Activated T-cell treated with anti-CD3 and anti-CD28 coated beads for 4 hours (primary cell): ENCODE data around the gene RNF148.

ENCODE experiments used
- DNase-seq: peaks from one replicate; pipeline ENCODE4 v3.0.0-alpha.2; 2020

Gene RNF148, protein sequence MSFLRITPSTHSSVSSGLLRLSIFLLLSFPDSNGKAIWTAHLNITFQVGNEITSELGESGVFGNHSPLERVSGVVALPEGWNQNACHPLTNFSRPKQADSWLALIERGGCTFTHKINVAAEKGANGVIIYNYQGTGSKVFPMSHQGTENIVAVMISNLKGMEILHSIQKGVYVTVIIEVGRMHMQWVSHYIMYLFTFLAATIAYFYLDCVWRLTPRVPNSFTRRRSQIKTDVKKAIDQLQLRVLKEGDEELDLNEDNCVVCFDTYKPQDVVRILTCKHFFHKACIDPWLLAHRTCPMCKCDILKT

DNA sequence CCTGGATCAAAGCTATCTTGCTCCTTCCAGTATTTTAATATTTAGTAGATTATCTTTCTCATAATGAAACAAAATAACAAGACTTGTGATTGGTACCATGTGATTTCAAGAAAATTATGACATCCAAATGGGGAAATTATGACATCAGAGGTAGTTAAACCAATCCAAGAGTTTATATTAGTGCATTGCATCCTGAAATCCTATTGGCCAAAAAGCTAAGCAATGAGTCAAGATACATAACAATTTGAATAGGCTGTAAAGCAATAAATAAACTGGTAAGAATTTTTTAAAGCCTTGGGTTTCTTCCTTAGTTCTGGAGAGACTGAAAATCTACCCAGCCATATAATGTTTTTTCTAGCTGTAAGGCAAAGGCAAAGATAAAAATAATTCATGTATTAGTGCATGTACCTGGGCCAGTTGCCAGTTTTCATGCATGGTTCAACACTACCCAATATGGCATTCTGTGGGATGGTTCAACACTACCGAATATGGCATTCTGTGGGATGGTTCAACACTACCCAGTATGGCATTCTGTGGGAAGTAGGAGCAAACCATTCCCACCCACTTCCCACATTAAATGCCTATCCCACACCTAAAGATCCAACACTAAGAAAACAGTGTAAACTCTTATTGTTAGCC, at the start of gene RNF148:
Gene RNF148 (minus strand): TSS at position 51 of the 639 bp plus-strand sequence. CDS start 172 bp downstream, outside the sequence.
- DNase-seq, result no peak

DNA sequence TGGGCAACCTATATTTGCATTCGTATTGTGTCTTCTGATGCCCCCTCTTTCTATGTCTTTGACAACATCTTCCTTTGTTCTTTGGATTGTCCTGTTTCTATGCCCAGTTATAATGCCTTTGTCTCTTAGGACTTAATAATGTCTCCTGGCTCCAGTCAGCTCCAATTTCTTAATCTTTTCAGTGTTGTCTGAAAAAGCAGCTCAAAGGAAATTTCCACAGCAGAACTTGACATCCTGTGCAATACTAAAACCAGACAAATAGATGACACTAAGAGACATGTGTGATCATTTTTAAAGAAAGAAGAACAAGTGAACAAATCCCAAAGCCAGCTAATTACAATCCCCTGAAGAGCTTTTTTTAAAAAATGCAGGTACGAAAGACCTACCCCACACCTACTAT, 47.7 kb upstream of the RNF148 start:
- DNase-seq, result no peak

DNA sequence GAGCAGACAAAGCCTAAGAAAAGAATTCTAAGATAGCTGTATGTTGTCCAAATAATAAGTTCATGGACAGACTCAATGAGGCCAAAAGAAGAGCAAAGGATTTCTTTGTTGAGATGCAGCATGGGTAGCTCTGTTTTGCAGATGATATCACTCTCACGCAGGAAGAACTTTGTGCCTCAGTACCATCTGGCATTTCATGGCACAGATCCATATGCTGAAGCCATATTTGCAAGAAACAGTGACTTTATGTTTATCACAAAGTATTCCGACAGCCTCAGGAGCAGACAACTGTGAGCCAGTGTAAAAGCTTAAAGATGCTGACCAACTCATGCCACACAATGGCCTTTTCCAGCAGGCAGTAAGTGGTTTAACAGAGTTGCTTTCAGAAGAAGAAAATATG, 45.5 kb upstream of the RNF148 start:
- DNase-seq, result no peak

DNA sequence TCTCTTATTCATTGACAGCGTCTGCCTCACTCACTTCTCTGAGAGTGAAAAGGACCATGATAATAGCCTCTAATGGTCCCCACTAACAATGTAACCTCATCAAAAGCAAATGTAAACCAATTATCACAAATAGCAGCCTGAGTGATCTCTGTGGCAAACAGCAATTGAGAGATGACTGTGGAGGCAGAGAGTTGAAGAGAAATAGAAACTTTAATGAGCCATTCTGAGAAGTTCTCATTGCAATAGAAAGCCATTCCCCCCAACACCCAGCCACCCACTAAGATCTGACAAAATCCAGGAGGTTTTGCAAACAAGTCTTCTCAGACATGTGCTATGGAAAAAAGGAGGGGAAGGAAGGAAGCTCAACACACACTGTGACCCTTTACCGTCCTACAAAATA, 44.2 kb upstream of the RNF148 start:
- no peak for DNase-seq

DNA sequence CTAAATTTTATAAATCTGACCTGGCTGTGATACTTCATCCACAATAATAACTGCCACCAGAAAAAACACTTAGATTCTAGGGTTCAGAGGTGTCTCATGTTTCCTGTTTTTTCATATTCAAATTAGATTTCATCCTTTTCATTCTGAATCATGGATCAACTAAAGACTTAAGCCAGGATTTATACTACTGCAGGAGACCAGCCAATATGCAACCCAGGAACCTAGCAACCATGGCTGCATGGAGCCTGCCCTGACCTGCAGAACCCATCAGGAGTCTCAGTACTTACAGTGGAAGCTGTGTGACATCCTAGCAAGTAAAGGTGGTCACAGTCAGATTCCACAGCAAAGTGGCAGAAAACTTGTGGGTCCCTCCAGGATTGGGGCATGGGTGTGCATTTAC, 40.5 kb upstream of the RNF148 start:
- DNase-seq, result no peak

DNA sequence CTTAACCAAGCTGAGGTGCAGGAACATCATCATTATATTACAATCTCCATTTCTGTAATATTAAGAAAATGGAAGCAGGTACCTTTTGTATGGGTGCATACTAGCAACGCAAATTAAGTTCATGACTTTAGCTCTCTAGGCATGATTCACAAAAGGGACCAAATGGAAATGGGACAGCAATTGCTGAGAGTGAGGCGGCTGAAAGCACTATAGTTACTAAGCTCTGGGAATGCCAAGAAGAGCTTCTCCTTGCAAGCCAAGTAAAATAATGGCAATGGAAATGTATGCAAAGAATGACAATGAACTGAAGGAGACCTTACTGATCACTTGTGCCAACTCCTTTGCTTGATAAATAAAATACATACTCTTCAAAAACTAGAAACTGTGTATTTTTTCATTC, 36.2 kb upstream of the RNF148 start:
- DNase-seq, result no peak

DNA sequence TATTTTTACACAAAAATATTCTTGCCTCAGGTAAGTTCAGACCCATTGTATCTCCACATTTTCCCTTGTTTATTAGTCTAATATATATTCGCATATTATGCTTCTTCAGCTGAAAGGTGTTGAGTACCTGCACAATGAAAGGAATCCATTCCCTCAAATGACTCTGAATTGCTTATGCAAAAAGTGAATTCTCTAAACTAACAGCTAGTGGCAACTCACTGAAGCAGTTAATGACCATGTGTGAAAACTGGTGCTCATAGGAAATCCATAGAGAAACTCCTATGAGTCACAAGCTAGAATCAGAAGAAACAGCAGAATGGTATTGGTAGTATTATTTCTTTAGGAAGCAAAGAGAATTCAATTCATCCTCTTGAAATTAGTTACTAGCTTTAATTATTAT, 33.5 kb upstream of the RNF148 start:
- DNase-seq, result no peak

DNA sequence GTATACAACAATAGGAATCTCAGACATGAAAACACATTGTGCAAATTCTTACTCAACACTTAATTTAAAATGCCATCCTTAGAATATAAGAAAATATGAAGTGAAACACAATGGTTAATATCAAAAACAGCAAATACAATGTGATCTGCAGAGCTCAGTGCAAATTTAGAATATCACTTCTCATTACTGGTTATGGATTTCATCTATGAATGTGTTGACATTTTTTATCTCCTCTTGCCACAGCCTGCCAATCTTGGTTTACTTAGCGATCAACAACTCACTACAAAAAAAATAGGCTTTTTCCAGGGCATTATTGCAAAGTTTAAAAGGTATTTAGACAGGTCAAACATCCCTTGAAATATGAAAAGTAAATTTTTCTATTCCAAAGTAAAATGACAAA, 25.0 kb upstream of the RNF148 start:
- DNase-seq, result no peak

DNA sequence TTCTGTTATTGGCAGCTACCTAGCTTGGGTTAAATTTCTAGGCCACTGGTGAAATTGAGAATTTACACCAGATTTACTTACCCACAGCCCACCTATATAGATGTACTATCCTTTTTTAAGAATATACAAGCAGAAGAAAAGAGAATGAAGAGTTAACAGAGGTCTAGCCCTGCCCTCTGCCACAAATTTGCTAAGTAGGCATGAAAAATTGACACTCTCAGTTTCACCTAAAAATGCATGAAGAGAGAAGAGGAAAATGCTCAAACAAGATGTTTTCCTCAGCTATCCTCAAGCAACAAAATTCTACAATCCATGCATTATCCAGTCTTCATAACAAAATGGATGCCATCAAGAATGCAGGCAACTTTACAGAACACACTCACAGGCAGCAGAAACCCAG, 24.6 kb upstream of the RNF148 start:
- DNase-seq, result no peak

DNA sequence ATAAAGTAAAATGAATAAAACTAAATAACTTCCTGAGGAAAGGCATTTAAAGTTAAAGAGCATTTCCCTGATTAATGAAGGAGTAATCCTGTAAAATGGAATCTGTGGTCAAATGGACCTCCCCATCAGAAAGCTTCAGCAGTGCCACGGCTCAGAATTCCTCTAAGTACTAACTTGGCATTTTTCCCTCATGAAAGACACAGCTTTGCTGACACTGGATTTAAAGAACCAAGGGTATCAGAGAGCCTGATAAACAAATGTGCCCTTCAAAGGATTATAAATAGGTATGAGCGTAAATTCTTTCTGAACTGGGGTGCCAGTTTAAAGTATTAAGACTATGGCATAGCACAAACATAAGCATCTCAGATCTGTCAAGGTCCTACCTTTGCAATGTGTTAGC, 24.2 kb upstream of the RNF148 start:
- no peak for DNase-seq

DNA sequence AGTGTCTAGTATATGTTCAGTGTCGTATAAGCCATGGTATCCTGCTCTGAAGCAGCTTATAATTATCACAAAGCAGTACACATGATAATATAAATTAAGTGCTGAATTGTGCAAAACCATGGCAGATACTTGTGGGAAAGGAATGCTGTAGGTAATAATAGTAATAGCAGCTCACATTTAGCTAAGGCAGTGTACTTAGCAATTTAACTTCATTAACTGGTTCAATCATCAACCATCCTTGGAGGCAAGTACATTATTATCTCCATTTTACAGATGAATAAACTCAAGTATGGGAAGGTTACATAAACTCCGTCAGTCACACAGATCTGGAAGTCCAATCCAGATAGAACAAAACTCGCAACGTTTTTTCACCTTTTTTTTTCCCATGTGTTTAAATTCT, 21.6 kb upstream of the RNF148 start:
- no peak for DNase-seq

DNA sequence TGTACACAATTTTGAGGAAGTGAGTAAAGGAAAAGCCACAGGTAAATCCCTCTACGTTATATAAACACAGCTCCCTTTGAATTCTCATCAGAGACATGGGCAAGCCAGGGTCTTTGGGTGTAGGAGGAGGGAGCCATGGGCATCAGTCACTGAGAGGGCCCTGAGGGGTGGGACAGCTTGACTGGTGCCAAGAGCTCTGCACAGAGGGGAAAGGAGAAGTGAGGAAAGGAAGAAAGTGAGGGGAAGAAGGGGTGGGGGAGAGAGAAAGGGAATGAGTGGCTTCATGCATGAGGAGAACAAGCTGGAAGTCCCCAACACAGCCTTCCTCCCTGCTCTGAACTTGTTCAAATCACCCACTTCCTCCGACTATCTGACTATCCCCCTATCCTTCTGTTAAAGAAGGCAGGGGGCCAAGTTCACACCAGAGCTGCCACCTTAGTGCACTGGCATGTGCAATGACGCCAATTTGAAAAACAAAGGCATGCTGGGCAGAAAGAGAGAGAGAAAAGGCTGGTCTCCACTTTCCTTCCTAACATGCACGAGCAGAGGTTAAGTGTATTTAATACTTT, 16.4 kb upstream of the RNF148 start:
- no peak for DNase-seq

DNA sequence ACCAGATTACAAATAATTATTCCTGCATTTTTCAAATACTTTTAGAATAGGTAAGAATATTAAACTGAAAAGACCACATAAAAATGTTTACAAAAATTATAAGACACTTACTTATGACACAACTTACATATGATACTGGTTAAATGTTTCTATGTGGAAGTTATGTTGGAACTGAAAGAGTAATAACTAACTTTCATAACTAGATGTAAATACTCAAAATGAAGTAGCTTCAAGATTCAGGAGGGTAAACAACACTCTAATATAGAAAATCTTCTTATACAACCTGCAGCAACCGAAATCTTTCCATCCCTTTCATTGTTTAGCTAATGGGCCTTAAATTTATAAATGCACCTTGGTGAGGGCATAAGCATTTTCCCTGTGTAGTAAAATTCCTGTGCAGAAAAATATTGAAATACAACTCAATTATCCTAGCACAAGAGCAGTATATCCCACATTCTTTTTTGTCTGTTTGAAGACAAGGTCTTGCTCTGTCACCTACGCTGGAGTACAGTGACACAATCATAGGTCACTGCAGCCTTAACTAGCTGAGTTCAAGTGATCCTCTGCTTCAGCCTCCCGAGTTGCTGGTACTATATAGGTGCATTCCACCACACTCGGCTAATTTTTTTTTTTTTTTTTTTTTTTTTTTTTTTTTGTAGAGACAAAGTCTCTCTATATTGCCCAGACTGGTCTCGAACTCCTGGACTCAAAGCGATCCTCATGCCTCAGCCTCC, 14.8 kb upstream of the RNF148 start:
- DNase-seq, result no peak

DNA sequence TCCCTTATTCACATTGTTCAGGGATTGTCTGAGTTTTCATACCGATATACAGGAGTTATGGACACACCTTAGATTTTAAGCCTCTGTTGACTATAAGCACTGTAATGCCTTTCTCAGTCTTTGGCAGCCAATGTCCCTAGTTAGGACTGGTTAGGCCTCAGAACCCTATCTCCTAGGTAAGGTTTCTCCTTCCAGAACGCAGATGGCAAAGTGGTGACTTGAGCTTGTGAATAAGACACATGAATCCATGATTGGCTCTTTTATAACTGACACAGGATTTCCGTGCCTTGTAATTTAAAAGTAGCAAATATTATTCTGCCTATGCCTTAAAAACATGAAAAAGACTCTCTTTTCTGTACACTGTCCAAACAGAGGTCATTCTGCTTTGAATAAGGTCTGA, 12.5 kb upstream of the RNF148 start:
- no peak for DNase-seq

DNA sequence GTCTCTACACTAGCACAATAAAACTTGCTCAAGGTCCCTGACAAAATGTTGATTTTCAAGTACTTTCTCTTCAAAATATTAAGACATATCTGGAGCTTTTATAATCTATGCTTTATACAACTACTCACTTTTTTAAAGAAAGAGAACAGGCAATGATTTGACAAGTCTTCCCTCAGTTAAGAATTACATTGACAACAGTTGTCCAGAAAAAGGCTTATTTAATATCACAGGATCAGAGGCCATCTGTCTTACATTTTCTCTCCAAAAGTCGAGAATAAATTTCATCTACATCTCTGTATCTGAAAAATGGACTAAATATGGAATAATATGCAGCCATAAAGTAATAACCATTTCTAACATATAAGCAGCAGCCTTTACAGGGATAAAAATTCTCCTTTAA, 8.2 kb upstream of the RNF148 start:
- DNase-seq, result no peak

DNA sequence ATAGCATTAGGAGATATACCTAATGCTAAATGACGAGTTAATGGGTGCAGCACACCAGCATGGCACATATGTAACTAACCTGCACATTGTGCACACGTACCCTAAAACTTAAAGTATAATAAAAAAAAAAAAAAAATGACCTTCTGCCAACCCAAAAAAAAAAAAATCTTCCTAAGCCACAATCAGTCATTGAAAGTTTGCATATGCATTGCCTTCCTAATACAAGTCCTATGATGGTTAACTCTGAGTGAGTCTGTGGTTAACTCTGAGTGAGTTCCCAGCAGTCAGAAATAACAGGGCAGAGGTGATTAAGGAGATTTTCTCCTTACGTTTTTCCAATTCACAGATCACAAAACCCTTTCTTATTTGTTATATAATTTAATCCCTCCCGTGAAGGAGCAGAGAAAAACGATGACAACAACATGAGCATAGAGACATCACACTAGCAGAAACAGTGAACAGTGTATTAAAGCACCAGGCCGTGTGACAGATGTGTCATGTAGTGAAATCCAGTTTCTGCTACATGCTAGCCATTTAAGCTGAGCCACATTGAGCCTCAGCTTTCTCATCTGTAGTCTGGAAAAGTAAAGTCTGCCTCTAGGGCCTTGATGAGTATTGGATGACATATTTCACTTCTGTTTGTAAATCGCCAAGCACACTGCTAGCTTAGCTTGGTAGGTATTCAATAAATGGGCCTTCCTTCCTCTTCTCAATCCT, 7.4 kb upstream of the RNF148 start:
- no peak for DNase-seq

DNA sequence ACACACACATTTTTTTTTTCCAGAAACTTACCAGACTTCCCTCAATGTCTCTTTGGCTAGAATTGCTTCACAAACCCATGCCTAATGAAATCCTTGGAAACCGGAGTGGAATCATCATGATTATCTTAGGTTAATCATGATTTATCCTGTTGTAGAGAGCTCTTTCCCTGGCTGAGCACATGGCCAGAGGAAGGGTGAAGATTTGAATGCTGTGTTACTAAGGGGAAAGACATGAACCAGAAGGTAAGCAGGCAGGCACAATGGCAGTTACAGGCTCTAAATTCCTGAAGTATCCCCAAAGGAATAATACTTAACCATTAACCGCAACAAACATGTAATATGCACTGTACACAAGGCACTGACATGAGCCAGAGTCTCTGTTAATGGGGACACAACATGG, 4.1 kb upstream of the RNF148 start:
- no peak for DNase-seq

DNA sequence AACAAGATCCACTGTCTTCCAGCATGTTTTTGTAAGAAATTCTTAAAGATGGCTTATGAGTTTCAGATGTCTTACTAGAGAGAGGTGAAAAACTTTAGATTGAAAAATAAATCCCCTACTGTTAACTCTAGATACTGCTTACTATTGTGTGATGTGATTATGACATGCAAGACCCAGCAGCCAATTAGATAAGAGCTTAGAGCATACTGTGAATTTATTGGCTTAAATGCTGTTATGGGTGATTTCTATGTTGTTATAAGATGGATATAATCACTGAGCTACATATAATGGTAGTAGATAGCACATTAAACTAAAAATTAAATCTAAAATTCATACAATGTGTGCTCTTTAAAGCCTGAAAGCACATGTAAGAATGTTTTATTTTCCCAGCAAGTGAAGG, 3.7 kb downstream of the RNF148 start, which contains the start of gene RNF133:
Gene RNF133 (minus strand): TSS at position 101 of the 400 bp plus-strand sequence. CDS start 199 bp downstream, outside the sequence.
- DNase-seq, result no peak

DNA sequence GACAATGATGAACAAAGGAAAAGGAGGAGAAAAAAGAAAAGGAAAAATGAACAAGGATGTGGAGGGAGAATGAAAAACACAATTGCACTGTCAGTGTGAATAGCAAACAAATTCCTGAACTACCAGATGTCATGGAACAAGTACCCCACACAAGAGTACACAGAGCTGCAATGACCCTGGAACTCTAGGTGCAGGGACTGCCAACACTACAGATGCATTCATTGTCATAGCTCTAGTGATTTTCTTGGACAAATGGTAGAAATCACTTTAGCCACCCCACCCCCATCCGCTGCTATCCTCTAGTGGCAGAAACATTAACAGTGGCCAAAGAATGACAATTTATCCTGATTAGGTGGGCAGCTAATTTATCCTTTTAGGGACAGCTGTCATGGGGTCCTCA, 6.9 kb downstream of the RNF148 start:
- no peak for DNase-seq

DNA sequence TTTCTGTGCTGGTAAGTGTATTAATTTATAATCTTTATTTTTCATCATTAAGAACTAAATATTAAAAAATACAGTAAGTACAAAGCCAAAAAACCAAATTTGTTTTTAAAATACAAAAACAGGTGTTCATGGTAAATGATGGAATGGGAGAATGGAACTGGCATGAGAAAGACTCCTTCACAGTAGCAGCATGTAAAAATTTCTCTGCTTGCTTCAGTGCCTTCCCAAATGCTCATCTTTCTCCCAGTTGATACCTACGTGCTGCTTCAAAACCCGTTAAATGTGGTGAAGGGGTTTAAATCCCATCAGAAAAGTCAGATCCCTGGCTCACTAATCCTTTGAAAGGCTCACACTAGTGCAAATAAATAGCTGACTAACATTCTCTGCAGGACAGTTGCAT, 8.0 kb downstream of the RNF148 start:
- no peak for DNase-seq

DNA sequence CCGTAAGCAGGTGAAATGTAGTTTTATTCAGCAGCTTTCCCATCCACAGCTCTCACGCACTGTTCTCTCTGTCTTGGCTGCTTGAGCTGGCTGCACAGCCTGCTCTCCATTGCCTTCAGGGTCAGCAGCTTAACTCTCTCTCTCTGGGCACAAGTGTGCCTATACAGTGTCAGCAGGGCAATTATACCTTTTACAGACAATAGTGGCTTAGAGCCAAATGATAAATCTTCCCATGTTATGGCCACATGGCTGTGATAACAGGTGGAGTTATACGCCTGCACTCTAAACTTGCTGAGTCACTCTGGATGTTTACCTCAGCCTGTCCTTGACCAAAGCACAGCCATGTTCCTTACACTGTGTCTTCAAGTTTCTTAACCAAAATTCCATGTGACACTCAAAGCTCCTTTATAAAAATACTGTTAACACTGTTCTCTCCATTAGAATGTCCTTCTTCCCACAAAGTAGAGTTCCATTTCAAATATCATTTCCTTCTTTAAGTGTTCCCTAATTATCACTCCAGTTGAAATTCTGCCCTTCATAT, 9.9 kb downstream of the RNF148 start:
- DNase-seq, result no peak

DNA sequence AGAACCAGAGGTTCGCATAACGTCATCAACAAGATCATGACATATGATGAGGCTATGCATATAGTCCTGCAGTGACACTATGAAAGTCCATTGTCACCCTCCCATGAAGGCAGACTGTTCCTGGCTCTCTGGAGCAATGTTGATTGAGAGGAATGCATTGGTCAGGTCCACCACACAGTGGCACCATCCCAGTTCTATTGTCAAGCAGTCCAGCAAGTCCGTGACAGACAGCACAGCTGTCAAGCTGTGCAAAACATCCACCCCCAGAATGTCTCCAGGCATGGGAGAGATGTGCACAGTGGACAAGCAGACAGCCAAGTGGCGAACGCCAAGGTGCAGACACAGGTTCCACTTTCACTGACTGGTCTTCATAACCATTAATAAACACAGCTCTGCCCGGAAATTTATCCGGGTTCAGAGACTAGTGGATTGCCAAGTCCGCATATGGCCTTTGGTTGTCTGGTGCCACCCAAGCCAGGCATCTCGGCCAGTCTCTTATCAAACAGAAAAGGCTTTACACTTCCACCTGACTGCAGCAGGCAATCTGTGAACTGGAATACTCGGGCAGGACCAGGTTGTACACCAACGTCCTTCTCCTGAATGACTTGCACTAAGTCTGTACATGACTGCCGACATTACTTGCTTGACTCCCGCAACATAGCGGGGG, 11.0 kb downstream of the RNF148 start:
- DNase-seq, result no peak
